Activated CD8-positive, alpha-beta memory T cell treated with anti-CD3 and anti-CD28 coated beads, Interleukin-2, amount 50 U/mL, for 24 hours (primary cell): ENCODE measurements around the gene LAIR1.
"Not testable (repeated sequence)": the region's sequence is repeated elsewhere in the genome, so short reads cannot be mapped to it uniquely, and the experiment has no call there.

ENCODE experiments used
- DNase-seq: peaks from one replicate; pipeline ENCODE4 v3.0.0-alpha.2; 2020; ENCODE audit errors: extremely low read depth

The LAIR1 gene, protein sequence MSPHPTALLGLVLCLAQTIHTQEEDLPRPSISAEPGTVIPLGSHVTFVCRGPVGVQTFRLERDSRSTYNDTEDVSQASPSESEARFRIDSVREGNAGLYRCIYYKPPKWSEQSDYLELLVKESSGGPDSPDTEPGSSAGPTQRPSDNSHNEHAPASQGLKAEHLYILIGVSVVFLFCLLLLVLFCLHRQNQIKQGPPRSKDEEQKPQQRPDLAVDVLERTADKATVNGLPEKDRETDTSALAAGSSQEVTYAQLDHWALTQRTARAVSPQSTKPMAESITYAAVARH

DNA sequence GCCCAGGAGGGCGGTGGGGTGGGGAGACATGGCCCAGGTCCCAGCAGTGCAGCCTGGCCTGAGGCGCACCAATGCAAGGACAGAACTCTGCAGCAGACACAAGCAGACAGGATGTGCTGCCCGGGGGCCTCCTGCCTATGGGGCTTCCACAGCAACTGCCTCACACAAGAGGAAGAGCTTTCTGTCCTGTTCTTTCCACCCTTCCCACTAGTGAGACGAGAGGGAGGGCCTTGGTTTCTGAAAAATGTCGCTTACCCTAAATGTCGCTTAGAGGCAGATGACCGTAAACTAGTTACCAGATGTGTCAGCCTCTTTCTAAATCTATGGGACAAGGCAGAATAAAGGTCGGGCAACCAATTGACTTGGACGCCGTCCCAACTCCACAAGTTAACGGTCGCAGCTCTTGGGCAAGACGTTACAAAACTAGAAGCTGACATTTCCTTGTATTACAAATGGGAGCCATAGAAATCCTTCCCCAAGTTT, at the start of gene LAIR1:
LAIR1 (minus strand) TSS at position 157 of the 483 bp plus-strand sequence; CDS start at position 30, 127 bp downstream.
- DNase-seq = no peak

DNA sequence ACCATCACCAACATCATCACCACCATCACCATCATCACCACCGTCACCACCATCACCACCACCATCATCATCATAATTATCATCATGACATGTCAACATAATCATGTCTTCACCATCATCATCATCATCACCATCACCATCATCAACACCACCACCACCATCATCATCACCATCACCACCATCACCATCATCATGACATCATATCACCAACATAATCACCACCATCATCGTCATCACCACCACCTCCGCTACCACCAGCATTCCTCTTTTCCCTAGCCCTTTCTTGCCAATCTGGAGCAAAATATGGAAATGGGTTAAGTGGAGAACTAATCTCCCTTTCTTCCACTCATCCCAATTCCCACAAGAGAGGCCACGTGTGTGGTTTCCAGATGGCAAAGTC, 49.4 kb upstream of the LAIR1 start:
- no peak for DNase-seq

DNA sequence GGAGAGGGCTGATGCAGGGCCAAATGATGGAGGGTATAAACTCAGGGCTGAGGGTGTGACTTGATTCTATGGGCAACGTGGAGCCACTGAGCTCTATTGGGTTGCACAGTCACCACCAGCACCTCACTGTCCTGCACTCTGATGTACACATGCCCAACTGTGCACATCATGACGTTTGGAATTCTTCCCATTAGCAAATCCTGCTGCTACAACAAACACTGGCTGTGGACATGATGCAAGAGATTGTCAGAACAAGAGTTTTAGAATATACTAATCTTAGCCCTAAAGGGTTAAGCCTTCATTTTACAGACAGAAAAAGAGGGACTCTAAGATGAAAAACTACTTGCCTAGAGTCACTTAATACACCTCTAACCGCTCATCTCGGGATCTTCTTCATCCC, 48.1 kb upstream of the LAIR1 start:
- no peak for DNase-seq

DNA sequence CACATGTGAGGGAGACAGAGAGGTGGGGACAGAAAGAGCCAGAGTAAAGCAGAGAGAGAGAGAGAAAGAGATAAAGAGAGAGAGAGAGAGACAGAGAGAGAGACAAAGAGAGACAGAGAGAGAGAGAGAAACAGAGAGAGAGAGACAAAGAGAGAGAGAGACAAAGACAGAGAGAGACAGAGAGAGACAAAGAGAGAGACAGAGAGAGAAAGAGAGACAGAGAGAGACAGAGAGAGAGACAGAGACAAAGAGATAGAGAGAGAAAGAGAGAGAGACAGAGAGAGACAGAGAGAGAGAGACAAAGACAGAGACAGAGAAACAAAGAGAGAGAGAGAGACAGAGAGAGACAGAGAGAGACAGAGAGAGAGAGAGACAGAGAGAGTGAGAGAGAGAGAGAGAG, 46.3 kb upstream of the LAIR1 start:
- DNase-seq = no peak

DNA sequence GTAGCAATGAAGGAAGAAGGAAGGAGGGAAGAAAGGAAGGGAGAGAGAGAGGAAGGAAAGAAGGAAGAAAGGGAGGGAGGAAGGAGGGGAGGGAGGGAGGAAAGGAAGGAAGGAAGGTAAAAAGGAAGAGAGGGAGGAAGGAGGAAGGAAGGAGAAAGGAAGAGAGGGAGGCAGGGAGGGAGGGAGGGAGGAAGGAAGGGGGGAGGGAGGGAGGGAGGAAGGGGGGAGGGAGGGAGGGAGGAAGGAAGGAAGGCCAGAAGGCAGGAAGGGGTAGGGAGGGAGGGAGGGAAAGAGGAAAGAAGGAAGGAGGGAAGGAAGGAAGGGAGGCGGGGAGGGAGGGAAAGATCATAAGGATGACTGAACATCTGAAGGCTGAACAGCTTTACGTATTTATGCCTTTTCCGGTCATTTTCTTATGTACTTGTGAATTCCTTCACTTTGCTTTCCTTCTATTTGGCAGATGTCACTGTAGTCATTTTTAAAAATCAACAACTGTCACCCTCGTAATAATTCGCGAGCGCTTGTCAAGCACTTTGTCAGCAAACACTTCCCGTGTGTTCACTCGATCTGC, 43.8 kb upstream of the LAIR1 start:
- no peak for DNase-seq

DNA sequence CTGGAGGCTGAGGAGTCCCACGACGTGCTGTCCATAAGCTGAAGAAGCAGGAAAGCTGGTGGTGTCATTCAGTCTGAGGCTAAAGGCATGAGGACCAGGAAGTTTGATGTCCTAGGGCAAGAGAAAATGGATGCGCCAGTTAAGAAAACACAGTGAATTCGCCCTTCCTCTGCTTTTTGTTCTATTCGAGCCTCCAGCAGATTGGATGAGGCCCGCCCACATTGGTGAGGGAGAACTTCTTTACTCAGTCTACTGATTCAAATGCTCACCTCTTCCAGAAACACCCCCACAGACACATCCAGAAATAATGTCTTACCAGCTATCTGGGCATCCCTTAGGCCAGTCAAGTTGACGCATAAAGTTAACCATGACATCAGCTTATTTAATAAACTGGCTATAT, 43.0 kb upstream of the LAIR1 start:
- no peak for DNase-seq

DNA sequence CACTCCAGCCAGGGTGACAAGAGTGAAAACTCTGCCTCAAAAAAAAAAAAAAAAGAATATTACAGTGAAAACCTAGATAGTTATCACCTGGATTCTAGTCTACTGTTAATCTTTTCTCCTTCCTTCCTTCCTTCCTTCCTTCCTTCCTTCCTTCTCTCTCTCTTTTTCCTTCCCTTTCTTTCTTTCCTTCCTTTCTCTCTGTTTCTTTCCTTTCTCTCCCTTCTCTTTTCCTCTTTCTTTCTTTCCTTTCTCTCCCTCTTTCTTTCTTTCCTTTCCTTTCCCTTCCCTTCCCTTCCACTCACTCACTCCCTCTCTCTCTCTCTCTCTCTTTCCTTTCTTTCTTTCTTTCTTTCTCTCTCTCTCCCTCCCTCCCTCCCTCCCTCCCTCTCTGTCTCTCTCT, 40.9 kb upstream of the LAIR1 start:
- no peak for DNase-seq

DNA sequence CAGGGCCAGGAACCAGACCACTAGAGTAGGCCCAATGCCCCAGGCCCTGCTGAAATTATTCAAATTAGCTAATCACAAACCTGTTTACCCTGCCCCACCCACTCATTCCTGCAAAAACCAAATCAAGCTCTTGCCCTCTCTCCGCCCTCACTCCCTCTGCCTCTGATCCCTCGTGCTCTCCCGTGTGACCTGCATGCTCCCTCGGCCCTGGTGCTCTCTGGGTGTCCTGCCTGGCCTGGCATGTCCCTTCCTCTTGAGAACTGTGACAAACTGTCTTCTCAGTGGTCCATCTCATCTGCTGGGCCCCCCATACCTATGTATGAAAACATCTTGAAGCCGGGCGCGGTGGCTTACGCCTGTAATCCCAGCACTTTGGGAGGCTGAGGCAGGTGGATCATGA, 38.3 kb upstream of the LAIR1 start:
- no peak for DNase-seq

DNA sequence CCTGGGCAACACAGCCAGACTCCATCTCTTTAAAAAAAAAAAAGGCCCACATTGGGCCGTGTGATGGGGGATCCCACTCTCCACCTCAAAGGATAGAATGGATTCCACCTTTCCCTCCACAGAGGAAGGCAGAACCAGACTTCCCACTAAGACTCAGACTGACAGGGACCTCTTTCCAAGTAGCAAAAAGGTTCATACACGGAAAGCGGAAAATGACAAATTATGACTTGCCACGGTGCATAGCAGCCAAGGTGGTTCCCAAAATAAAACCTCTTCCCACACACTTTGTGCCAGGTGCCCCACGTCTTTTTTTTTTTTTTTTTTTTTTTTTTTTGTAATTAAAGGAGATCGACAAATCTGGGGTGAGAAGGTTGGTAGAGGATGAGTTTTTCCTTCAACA, 36.2 kb upstream of the LAIR1 start:
- DNase-seq = no peak

DNA sequence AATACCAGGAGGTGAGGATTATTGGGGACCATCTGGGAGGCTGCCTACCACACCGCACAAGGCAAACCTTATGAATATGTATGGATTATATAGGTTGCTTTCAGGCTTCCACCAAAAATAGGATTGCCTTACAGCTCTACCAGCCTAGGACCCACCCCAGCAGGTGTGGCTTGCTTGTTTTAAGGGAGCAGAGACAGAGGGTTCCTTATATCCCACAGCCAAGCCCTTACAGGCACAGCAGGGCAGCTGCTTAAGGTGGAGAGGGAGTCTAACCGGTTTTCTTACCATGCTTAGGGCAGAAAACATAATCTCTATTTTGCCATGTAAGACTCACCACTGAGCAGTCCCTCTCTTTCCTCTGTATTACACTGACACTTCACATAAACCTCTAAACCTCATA, 34.5 kb upstream of the LAIR1 start:
- DNase-seq = no peak

DNA sequence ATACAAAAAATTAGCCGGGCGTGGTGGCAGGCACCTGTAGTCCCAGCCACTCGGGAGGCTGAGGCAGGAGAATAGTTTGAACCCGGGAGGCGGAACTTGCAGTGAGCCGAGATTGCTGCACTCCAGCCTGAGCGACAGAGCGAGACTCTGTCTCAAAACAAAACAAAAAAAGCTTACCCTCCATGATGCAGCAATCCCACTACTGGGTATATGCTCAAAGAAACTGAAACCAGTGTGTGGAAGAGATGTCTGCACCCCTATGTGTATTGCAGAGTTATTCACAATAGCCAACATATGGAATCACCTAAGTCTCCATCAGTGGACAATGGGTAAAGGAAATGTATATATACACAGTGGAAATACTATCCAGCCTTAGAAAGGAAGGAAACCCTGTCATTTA, 31.0 kb upstream of the LAIR1 start:
- DNase-seq = no peak

DNA sequence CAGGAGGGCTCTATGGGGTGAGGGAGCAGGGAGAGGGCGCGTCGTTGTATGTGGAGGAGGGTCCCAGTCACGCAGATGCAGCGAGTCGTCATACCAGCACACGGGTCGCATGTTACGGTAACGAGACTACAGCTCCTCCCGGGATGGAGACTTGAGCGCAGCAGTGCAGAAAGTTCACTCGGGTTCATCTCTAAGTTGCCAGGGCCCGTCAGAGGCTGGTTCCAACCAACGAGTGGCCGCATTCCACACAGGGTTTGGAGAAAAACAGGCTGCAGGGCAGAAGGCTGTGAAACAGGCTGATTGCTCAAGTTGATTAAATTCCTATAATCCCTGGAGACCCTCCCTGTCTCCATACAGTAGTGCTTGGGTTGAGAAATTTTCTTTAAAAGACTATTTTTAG, 28.6 kb upstream of the LAIR1 start:
- DNase-seq = no peak

DNA sequence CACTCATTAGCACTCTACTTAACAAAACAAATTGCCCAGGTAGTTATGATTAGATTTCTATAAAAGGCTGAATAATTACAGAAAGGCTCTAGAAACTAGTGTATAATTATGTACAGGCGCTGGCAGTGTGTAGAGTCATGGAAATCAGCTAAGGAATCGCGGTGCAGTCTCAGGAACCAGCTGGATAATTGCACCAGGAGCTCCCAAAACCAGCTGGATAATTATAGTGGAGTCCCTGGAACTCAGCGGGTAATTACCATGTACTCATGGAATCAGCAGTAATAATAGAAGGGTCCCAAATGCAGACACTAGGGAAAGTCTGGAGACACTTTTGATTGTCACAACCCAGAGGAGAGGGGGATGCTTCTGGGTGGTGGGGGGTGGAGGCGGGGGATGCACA, 27.4 kb upstream of the LAIR1 start:
- DNase-seq = no peak

DNA sequence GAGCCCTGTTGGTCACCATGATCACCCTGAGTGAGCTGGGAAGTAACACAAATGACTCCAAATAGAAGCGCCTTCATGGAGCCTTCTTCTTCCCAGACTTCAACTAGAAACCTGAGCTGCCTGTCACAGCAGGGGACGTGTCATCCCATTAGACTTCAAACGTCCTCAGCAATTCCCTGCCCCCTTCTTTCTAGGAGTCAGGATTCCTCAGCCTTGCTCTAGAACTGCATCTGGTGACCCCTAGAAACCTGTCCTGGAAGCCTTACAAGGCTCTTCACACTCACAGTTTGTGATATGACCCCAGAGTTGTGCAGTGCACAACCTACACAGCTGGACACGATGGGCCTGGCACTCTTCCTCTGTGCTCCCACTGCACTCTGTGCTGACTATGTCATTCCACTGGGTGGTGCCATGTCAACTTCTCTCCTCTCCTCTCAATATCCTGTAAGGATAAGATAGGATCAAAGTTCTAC, 26.9 kb upstream of the LAIR1 start:
- DNase-seq = no peak

DNA sequence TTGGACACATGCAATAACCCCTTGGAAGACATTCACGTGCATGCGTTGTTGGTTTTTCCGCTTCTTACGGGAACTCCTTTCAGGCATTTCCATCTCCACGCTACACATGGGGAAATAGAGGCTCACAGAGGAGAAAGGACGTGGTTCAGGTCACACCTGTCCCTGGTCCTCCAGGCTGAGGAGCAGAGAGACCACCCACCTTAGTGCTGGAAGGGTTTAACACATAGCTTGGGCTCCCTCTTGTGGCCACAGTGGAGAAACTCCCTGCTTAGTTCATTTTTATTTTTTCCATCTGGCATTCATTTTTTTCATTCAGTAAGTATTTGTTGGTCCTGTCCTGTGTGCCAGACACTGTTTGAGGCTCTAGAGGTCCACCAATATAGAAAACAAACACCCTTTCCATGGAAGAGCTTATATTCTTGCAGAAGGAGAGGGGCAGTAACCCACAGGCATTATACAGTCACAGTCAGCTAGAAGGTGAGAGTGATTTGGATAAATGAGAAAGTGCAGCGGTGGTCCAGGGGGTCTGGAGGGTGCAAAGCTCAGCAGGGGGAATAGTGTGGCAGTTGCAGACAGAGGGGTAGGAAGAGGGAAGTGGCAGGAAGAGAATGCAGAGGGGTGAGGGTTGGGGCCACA, 26.3 kb upstream of the LAIR1 start:
- no peak for DNase-seq

DNA sequence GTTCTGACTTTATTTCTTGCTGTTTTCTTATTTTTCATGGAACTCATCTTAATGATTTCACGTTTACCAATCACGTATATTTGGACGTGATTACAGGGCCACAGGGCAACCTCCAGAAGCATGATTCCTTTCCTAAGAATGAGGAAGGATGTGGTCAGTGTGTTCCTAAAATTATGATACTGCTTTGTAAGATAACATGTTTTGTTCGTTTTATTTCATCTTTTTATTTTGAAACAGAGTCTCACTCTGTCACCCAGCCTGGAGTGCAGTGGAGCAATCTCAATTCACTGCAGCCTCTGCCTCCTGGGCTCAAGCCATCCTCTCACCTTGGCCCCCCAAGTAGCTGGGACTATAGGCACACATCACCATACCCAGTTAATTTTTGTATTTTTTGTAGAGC, 24.8 kb upstream of the LAIR1 start:
- no peak for DNase-seq

DNA sequence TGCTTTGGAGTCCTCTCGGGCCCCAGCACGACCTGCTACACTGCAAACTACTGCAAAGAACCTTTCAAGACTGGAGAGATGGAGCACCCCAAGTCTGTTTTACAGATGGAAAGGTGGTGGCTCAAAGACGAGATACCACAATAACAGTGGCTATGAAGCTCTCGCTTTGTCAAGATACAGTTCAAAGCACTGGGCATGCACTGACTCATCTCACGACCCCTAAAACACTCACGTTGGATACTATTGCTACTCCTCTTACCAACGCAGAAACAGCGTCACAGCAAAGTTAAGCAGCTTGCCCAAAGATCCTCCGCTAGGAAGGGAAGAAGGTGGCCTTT, 24.0 kb upstream of the LAIR1 start:
- no peak for DNase-seq

DNA sequence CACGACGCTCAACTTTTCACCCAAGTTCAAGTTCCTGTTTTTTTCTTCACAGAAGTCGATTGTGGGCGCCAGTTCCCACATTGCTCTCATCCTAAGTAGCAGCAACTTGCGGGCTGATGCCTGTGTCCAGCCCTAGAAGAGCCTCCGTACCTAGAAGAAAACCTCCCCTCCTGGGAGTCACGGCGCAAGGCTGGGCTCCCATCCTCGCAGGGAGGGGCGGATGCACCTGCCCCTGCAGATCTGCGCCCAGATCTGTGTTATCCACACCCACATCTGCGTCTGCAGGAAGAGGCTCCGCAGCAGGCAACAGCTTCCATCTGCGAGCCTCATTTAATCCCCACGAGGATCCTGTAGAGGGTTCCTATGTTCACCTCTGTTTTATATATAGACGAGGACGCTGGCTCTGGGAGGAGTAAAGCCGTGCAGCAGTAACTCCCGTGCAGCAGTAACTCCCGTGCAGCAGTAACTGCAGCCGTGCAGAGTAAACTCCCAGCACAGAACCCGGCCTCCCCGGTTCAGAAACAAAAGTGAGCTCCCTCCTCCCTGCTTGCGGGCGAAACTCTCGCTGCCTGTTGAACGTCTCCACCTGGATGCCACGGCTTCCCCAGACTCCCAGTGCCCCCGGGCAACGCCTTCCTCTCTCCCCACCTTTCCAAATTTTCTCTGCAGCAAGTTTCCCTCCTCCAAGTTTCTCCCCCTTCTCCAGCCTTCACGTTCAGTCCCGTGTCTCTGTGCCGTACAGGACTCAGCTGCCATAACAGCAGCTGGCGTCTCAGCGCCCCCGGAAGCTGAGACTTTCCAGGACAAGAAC, 23.5 kb upstream of the LAIR1 start:
- DNase-seq = no peak

DNA sequence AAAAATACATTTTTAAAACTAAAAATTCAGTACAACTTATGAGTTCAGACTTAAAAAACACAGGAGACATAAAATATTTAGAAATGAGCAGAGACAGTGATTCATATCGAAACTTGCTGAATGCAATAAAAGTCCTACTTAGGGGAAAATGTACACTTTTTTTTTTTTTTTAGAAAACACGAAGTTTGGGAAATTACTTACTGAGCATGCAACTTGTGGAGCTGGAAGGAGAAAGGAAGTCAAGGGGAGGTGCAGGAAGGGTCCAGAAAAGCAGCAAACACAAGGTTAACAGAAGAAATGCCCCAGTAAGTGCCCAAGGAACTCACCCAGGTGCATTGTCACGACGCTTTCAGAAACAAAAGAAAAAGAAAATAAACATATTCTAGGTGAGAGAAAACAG, 18.6 kb upstream of the LAIR1 start:
- DNase-seq = no peak

DNA sequence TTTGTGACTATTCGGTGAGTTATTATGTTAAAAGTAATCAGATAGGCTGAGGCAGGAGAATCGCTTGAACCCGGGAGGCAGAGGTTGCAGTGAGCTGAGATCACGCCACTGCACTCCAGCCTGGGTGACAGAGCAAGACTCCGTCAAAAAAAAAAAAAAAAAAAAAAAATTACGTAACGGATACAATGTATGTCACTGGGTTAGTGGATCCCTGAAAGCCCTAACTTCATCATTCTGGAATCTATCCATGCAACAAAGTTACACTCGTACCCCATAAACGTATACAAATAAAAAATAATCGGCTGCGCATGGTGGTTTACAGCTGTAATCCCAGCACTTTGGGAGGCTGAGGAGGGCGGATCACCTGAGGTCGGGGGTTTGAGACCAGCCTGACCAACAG, 17.3 kb upstream of the LAIR1 start:
- not testable (repeated sequence) for DNase-seq

DNA sequence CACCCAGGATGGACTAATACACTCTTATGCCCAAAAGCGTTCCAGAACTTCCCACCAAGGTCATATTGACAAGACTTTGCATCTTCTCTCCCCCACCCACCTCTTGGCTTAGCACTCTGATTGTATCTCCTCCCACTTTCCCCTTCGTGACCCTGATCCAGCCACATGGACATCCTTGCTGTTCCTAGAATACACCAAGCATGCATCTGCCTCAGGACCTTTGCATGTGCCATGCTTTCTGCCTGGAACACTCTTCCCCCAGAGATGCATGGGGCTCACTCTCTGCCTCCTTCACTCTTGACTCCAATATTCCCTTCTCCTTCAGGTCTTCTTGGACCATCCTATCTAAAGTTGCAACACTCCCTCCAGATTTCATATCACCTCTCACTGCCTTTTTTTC, 16.2 kb upstream of the LAIR1 start:
- DNase-seq = no peak

DNA sequence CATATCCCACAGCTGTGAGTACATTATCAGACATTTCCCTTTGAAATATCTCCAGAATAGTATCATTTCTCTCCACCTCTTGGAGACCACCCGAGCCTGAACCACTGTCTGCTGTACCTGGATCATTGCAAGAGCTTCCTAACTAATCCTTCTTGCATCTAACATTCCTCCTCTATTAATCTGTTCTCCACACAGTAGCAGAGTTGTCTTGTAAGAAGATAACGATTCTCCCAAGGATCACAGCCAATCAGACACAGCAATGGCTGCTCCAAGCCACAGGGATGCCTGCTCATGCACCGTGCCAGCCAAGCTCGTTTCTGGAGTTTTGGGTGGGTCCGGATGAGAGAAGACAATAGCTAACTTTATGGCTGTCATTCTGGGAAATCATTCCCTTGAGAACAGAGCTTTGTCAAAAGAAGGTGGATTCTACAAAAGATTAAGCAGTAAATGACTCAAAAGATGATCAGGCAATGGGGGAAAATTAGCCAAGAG, 14.5 kb upstream of the LAIR1 start:
- no peak for DNase-seq
